SJCRH30 (cell line): ENCODE data around the gene GNAL. TPM values are rescaled to one million over a fixed set of nuclear protein-coding genes. Genes with fewer than 3 reads are reported as not detected.
"Not testable (repeated sequence)": the region's sequence is repeated elsewhere in the genome, so short reads cannot be mapped to it uniquely, and the experiment has no call there.

Experiments used
- DNase-seq, 2 experiments: peaks; one replicate each; pipeline ENCODE4 v3.0.0-alpha.2; 2015 to 2020
- H3K27ac ChIP-seq: fragments of 250-450 bp; sonication (Bioruptor Pico); 2 replicates; pipeline ENCODE4 v1.5.1; 2020; ENCODE audit warnings: mild to moderate bottlenecking, moderate library complexity
- H3K27me3 ChIP-seq: fragments of 250-450 bp; sonication (Bioruptor Pico); 2 replicates; pipeline ENCODE4 v1.5.1; 2020; ENCODE audit warnings: mild to moderate bottlenecking, moderate library complexity
- H3K36me3 ChIP-seq: fragments of 250-450 bp; sonication (Bioruptor Pico); 2 replicates; pipeline ENCODE4 v1.5.1; 2020; ENCODE audit warnings: mild to moderate bottlenecking, moderate library complexity
- H3K4me1 ChIP-seq: fragments of 250-450 bp; sonication (Bioruptor Pico); 2 replicates; pipeline ENCODE4 v1.5.1; 2020; ENCODE audit warnings: mild to moderate bottlenecking, moderate library complexity
- H3K4me3 ChIP-seq: fragments of 250-450 bp; sonication (Bioruptor Pico); 2 replicates; pipeline ENCODE4 v1.5.1; 2020; ENCODE audit warnings: mild to moderate bottlenecking, moderate library complexity
- H3K9me3 ChIP-seq: fragments of 250-450 bp; sonication (Bioruptor Pico); replicated peaks from 2 replicates; pipeline ENCODE4 v1.5.1; 2020; ENCODE audit warnings: mild to moderate bottlenecking, moderate library complexity
- total RNA-seq: library from RNA; depleted of rRNA; stranded (reverse); fragments of >200 nt; shearing (Covaris generic); gene quantifications from 2 replicates; pipeline ENCODE4 v1.2.3, GENCODE V29; 2014

The GNAL gene
- total RNA-seq, 1 experiment from 2014 or later: 2.6 TPM

DNA sequence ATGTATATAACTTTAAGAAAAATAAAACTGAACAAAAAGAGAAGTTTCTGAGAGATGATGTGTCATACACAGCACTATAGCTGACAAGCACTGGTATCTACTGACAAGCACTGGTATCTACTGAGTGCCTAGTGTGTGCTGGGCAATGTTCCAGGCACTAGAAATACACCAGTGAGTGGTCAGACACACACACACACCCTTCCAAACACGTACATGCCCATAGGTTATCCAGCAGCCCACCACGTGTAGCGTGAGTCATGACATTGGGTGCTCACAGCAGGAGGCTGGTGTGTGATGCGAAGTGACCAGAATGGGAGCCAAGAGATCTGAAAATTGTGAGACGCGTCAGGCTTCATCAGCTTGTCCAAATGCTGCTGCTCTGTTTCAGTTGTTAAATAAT is 12.2 kb upstream of the GNAL start:
- Histone ChIP-seq H3K4me3 (no peak overlapping the region), H3K9me3 (no peaks in the 10 kb centered on the region), H3K27me3 (no peaks in the 10 kb centered on the region), H3K36me3 (no peaks in the 10 kb centered on the region), H3K27ac (no peak overlapping the region), H3K4me1 (no peaks in the 10 kb centered on the region)
- no peak for DNase-seq

DNA sequence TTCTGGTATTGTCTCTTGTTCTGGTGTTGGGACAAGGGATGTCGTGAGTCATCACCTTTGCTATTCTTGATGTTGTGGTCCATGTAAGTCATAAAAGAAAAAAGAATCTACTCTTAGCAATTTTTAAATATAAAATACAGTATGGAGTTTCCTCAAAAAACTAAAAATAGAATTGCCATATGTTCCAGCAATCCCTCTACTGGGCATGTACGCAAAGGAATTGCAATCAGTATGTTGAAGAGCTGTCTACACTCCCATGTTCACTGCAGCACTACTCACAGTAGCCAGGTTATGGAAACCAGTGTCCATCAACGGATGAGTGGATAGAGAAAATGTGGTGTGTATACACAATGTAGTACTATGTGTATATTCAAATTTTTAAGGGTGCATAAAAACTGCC is 10.9 kb upstream of the GNAL start:
- Histone ChIP-seq H3K27me3 (no peaks in the 10 kb centered on the region), H3K4me3 (no peak overlapping the region), H3K36me3 (no peaks in the 10 kb centered on the region), H3K9me3 (no peaks in the 10 kb centered on the region), H3K4me1 (no peaks in the 10 kb centered on the region), H3K27ac (no peak overlapping the region)
- DNase-seq: no peak

GRCh38 chr18:11689669-11690565 is 853 bp downstream of the GNAL start:
- Histone ChIP-seq H3K4me3 (peak overlapping the region; percentile 57), H3K36me3 (no peaks in the 10 kb centered on the region), H3K27me3 (no peaks in the 10 kb centered on the region), H3K27ac (no peak overlapping the region), H3K4me1 (no peaks in the 10 kb centered on the region), H3K9me3 (no peaks in the 10 kb centered on the region)
- DNase-seq: peak; percentile 16 to 34

DNA sequence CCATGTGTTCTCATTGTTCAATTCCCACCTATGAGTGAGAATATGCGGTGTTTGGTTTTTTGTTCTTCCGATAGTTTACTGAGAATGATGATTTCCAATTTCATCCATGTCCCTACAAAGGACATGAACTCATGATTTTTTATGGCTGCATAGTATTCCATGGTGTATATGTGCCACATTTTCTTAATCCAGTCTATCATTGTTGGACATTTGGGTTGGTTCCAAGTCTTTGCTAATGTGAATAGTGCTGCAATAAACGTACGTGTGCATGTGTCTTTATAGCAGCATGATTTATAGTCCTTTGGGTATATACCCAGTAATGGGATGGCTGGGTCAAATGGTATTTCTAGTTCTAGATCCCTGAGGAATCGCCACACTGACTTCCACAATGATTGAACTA is 1.6 kb downstream of the GNAL start:
- not testable (repeated sequence) for H3K9me3 ChIP-seq, H3K27me3 ChIP-seq, DNase-seq, H3K4me1 ChIP-seq, H3K36me3 ChIP-seq, H3K27ac ChIP-seq, H3K4me3 ChIP-seq

DNA sequence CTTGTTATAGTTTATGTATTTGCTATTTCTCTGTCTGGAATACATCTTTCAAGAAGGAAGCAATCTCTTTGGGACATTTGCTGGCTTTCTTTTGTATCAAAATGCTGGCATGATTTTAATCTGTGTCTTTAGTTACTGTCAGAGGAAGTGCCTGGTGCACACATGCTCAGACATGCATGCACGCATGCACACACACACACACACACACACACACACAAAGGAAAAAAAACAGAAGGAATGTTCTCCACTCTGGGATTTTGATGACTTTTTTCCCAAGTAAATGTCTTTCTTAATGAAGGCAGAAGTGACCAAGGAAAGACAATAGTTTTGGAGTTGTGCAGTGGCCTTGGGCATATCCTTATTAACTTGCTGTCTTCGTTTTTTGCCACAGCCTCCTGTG is 6.7 kb downstream of the GNAL start:
- Histone ChIP-seq H3K9me3 (no peaks in the 10 kb centered on the region), H3K27me3 (no peaks in the 10 kb centered on the region), H3K36me3 (no peaks in the 10 kb centered on the region), H3K27ac (no peak overlapping the region), H3K4me3 (no peak overlapping the region), H3K4me1 (no peaks in the 10 kb centered on the region)
- DNase-seq: no peak

DNA sequence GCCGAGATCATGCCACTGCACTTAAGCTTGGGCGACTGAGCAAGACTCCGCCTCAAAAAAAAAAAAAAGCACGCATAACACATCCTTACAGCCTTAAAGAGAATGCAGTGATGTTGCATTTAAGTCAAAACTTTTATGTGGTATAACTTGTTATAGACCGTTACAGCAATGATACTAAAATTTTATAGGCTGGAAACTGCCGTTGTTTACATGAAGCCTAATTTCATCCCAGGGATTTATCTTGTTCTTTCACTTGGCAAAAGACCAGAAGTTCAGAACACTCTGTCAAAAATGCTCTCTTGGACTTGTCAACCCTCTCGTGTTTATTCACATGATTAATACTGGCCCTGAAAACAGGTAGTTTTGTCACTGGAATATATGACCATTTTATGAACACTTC is 7.4 kb downstream of the GNAL start:
- Histone ChIP-seq H3K27ac (no peak overlapping the region), H3K27me3 (no peaks in the 10 kb centered on the region), H3K36me3 (no peaks in the 10 kb centered on the region), H3K4me1 (no peaks in the 10 kb centered on the region), H3K9me3 (no peaks in the 10 kb centered on the region), H3K4me3 (no peak overlapping the region)
- DNase-seq: no peak

DNA sequence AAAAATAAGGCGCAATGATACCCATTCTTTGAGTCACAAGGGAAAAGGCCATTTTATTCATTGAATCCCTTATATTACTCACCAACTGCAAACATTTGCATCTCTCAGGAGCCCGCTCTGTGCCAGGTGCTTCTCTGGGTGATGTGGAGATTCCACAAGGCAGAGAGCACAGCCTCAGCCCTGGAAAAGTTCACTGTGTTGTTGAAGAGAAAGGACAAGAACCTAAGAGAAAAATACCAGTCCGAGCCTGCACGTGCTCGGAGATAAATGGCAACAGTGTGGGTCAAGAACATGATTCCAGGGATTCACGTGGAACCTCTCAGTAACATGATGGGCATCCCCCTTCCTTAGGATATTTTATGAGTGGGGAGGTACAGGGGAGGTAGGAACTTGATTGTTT is 11.8 kb downstream of the GNAL start:
- no peaks in the 10 kb centered on the region for H3K9me3 ChIP-seq
- H3K4me3 ChIP-seq: no peak overlapping the region
- DNase-seq: no peak
- no peak overlapping the region for H3K27ac ChIP-seq
- H3K36me3 ChIP-seq: no peaks in the 10 kb centered on the region
- H3K4me1 ChIP-seq: no peaks in the 10 kb centered on the region
- no peaks in the 10 kb centered on the region for H3K27me3 ChIP-seq

- Histone ChIP-seq H3K36me3 (no peaks in the 10 kb centered on the region), H3K4me3 (no peak overlapping the region), H3K27me3 (no peaks in the 10 kb centered on the region), H3K4me1 (no peaks in the 10 kb centered on the region), H3K9me3 (no peaks in the 10 kb centered on the region), H3K27ac (no peak overlapping the region)
- DNase-seq: no peak
Observed at GRCh38 chr18:11710578-11710977, 21.5 kb downstream of the GNAL start.

DNA sequence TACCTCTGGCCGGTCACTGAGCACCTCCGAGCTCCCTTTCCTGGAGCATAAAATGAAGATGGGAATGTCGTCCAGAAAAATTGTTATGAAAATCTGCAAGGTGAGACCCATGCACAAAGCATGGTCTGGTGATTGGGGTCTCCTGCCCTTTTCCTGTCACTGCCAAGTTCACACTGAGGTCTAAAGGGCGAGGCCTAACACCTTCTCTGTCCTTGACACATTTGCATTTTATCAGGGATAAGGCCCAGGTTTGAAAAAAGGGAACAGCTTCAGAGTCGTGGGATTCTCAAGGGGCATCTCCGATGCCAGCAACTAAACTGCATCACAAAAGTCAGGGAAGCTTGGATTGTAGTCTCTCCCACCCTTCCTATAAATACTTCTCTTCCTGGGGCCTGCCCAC is 24.7 kb downstream of the GNAL start:
- no peaks in the 10 kb centered on the region for H3K27me3 ChIP-seq
- no peak overlapping the region for H3K27ac ChIP-seq
- no peak overlapping the region for H3K4me3 ChIP-seq
- H3K4me1 ChIP-seq: no peaks in the 10 kb centered on the region
- no peaks in the 10 kb centered on the region for H3K36me3 ChIP-seq
- H3K9me3 ChIP-seq: no peaks in the 10 kb centered on the region
- DNase-seq: no peak

- Histone ChIP-seq H3K27ac (no peak overlapping the region), H3K9me3 (no peaks in the 10 kb centered on the region), H3K36me3 (no peaks in the 10 kb centered on the region), H3K4me1 (no peaks in the 10 kb centered on the region), H3K4me3 (no peak overlapping the region), H3K27me3 (no peaks in the 10 kb centered on the region)
- DNase-seq: no peak
Observed at GRCh38 chr18:11714244-11714918, 25.3 kb downstream of the GNAL start.

- not testable (repeated sequence) for H3K27ac ChIP-seq, H3K9me3 ChIP-seq
Observed at GRCh38 chr18:11716767-11717315, 27.8 kb downstream of the GNAL start.

GRCh38 chr18:11719050-11719449 is 30.0 kb downstream of the GNAL start:
- no peaks in the 10 kb centered on the region for H3K4me1 ChIP-seq
- H3K27me3 ChIP-seq: no peaks in the 10 kb centered on the region
- no peak for DNase-seq
- H3K36me3 ChIP-seq: no peaks in the 10 kb centered on the region
- H3K27ac ChIP-seq: no peak overlapping the region
- H3K9me3 ChIP-seq: no peaks in the 10 kb centered on the region
- no peak overlapping the region for H3K4me3 ChIP-seq

More at GRCh38 chr18:11716767-11717315, 27.8 kb downstream of the GNAL start:
- not testable (repeated sequence) for H3K27me3 ChIP-seq, H3K36me3 ChIP-seq, H3K4me3 ChIP-seq, H3K4me1 ChIP-seq, DNase-seq

DNA sequence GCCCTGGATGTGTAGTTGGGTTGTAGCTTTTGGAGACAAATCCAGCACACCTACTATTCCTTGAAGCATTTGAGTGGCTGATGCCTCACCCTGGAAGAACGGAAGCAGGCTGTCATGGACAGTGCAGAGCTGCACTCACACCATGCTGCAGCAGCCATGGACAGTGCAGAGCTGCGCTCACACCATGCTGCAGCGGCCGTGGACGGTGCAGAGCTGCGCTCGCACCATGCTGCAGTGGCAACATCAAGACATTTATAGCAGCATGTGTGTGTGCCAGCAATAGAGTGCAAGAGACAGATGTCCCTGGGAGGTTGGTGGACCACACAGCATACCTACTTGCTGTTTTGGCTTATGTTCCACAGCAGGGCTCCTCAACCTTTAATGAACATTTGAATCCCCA is 30.6 kb downstream of the GNAL start:
- Histone ChIP-seq H3K27ac (no peak overlapping the region), H3K36me3 (no peaks in the 10 kb centered on the region), H3K27me3 (no peaks in the 10 kb centered on the region), H3K4me3 (no peak overlapping the region), H3K9me3 (no peaks in the 10 kb centered on the region), H3K4me1 (no peaks in the 10 kb centered on the region)
- DNase-seq: no peak

DNA sequence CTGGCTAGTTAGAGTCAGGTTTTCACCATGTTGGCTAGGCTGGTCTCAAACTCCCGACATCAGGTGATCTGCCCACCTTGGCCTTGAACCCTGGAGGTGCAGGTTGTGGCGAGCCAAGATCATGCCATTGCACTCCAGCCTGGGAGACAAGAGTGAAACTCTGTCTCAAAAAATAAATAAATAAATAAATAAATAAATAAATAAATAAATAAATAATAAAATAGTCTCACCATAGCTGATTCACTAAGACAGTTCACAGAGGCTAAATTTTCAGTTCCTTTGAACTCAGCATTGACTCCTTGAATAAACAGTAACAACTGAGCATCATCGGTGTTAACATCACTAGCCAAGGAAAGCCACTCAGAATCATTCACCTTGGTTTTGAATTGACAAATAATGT is 32.7 kb downstream of the GNAL start:
- no peak overlapping the region for H3K4me3 ChIP-seq
- no peaks in the 10 kb centered on the region for H3K27me3 ChIP-seq
- DNase-seq: no peak
- H3K9me3 ChIP-seq: no peaks in the 10 kb centered on the region
- no peaks in the 10 kb centered on the region for H3K4me1 ChIP-seq
- H3K36me3 ChIP-seq: no peaks in the 10 kb centered on the region
- H3K27ac ChIP-seq: no peak overlapping the region

GRCh38 chr18:11724781-11725180 is 35.7 kb downstream of the GNAL start:
- DNase-seq: no peak
- no peaks in the 10 kb centered on the region for H3K27me3 ChIP-seq
- no peaks in the 10 kb centered on the region for H3K4me1 ChIP-seq
- no peak overlapping the region for H3K4me3 ChIP-seq
- no peaks in the 10 kb centered on the region for H3K9me3 ChIP-seq
- H3K36me3 ChIP-seq: no peaks in the 10 kb centered on the region
- H3K27ac ChIP-seq: no peak overlapping the region
